ENCODE measurements around the gene FAM13A. TPM values are rescaled to one million over a fixed set of nuclear protein-coding genes. Genes with fewer than 3 reads are reported as not detected.
A peak's percentile ranks its signal among the peaks of the same experiment; 100 is the strongest.

Gene FAM13A
- total and polyA plus RNA-seq, 2 experiments from 2014 or later, result 23.3 to 43.8 TPM

DNA sequence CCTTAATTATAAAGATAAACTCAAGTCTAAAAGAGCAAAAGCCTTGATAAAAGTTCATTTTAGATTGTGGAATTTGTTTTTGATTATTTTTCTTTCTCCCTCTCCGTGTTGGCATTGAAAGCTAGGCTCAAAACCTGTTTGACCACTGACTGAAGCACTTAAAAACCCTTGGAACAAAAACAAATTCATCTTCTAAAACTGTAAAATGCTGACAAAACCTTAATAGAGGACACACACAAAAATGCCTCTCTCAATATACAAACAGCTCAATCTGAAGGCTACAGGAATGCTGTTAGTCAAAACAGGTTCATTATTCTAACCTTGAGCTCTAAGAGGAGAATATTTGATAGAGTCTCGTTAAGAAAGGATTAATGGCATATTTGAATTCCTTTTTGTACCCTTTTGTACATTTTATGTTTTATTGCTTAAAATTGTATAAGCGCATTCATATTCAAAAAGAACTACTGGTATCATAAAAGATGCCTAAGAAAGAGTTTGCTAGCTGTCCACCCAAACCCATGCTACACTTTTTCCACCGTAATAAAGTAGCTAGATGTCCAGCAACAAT, 285.0 kb downstream of the FAM13A start:
- H3K36me3 ChIP-seq, result peaks cover 32% of the 10 kb centered on the region
- H3K9me3 ChIP-seq (ENCODE audit: low read depth), result no peaks in the 10 kb centered on the region
- no peaks in the 10 kb centered on the region for H3K27me3 ChIP-seq
- no peaks in the 10 kb centered on the region for H3K4me1 ChIP-seq (ENCODE audit: low read depth)
- no peak overlapping the region for H3K4me3 ChIP-seq
- TF ChIP-seq, protein P1, sequence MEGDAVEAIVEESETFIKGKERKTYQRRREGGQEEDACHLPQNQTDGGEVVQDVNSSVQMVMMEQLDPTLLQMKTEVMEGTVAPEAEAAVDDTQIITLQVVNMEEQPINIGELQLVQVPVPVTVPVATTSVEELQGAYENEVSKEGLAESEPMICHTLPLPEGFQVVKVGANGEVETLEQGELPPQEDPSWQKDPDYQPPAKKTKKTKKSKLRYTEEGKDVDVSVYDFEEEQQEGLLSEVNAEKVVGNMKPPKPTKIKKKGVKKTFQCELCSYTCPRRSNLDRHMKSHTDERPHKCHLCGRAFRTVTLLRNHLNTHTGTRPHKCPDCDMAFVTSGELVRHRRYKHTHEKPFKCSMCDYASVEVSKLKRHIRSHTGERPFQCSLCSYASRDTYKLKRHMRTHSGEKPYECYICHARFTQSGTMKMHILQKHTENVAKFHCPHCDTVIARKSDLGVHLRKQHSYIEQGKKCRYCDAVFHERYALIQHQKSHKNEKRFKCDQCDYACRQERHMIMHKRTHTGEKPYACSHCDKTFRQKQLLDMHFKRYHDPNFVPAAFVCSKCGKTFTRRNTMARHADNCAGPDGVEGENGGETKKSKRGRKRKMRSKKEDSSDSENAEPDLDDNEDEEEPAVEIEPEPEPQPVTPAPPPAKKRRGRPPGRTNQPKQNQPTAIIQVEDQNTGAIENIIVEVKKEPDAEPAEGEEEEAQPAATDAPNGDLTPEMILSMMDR (IDR thresholded peaks at IDR 0.05; ENCODE audit: low read depth, low read length), result no peak
- H3K27ac ChIP-seq, result no peak overlapping the region
- DNase-seq (ENCODE audit: low read depth in 1 of 2, low spot score in 1 of 2), result no peak

DNA sequence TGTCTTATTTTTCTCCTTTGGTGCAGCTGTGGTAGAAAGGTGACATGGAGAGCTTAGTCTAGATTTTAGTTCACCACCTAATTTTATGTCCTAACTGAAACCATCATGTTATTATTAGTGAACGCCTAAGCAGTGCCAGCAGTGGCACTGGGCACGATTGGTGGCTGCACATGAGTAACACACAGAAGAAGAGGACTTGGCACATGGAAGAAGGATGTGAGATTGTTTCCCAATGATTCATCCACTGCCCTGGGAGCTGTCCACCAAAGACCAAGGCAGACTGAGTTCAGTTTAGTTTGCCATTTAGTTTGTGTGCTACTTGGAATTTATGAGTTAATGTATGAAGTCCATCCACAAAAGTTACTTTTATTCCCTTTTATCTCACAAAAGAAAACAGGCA, 291.3 kb downstream of the FAM13A start:
- Histone ChIP-seq H3K4me3 (no peak overlapping the region), H3K36me3 (peaks cover 32% of the 10 kb centered on the region), H3K27ac (no peak overlapping the region), H3K4me1 (ENCODE audit: low read depth) (no peaks in the 10 kb centered on the region), H3K27me3 (no peaks in the 10 kb centered on the region), H3K9me3 (ENCODE audit: low read depth) (no peaks in the 10 kb centered on the region)
- DNase-seq (ENCODE audit: low read depth in 1 of 2, low spot score in 1 of 2), result peak in 1 of 2 donors; percentile 79
- TF ChIP-seq, protein P1 (IDR thresholded peaks at IDR 0.05; ENCODE audit: low read depth, low read length), result no peak

DNA sequence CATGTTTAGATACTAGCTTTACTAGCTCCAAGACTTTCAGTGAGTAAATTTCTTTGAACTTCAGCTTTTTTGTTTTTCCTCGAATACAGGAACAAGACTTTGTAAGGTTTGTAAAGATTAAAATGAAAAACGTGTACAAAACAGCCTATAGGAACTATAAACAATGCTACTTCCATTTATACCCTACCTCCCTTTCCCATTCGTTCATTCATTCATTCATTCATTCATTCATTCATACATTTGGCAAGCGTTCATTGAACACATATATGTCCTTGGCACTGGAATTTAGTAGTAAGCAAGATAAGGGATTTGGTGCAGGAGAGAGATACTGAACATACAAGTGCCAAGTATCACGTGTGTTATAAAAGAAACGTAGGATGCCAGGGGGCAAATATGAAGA, 293.9 kb downstream of the FAM13A start:
- H3K36me3 ChIP-seq, result peaks cover 19% of the 10 kb centered on the region
- DNase-seq (ENCODE audit: low read depth in 1 of 2, low spot score in 1 of 2), result no peak
- H3K27me3 ChIP-seq, result no peaks in the 10 kb centered on the region
- no peak overlapping the region for H3K4me3 ChIP-seq
- no peak overlapping the region for H3K27ac ChIP-seq
- TF ChIP-seq, protein P1 (IDR thresholded peaks at IDR 0.05; ENCODE audit: low read depth, low read length), result no peak
- H3K4me1 ChIP-seq (ENCODE audit: low read depth), result peaks cover 18% of the 10 kb centered on the region
- H3K9me3 ChIP-seq (ENCODE audit: low read depth), result no peaks in the 10 kb centered on the region

DNA sequence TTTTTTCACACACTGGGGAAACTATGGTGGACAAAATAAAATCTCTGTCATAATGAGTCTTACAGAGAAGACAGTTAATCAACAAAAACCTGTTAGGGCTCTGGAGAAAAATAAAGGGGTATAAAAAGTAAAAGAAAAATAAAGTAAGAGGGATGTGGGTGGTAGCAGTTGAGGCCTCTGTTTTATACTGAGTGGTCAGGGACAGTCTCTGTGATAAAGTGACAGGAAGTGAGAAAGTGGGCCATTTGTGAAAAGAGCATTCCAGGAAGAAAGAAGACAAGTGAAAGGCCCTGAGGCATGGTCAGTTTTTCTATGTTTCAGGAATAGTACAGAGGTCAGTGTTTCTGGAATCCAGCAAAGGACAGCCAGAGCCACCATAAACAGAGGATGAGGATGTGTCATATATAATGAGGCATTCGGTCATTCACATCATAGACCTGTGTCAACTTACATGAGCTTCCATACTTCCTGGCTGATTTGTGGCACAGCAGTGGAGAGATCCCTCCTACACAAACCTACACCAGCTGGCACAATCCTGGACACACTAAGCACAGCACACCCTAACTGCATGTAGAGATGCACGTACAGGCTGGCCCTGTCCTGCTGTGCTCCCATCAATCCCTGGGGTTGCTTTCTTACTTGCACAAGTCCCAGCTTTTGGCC, 295.0 kb downstream of the FAM13A start:
- no peak overlapping the region for H3K4me3 ChIP-seq
- TF ChIP-seq, protein P1 (IDR thresholded peaks at IDR 0.05; ENCODE audit: low read depth, low read length), result no peak

DNA sequence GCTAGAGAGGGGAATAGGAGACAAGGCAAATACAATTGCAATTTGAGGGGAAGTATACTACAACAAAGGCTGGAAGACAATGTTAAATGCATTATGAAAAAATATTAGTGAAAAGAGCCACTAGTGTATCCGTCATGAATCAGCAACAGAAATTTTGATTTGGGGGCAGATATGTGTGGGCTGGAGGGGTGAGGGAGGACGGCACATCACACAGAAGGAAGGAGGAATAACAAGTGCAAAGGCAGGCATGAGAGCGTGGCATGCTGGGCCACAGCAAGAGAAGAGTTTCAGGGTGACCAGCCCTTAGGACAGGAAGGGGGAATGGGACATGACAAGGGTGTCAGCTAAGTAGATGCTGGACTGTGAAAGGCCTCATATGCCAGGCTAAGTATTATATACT, 295.6 kb downstream of the FAM13A start:
- Histone ChIP-seq H3K4me3 (no peak overlapping the region), H3K27me3 (no peaks in the 10 kb centered on the region), H3K4me1 (ENCODE audit: low read depth) (peaks cover 19% of the 10 kb centered on the region), H3K36me3 (peaks cover 19% of the 10 kb centered on the region), H3K27ac (no peak overlapping the region), H3K9me3 (ENCODE audit: low read depth) (no peaks in the 10 kb centered on the region)
- DNase-seq (ENCODE audit: low read depth in 1 of 2, low spot score in 1 of 2), result no peak
- TF ChIP-seq, protein P1 (IDR thresholded peaks at IDR 0.05; ENCODE audit: low read depth, low read length), result no peak

More for the DNA sequence above, 295.0 kb downstream of the FAM13A start:
- no peak for DNase-seq (ENCODE audit: low read depth in 1 of 2, low spot score in 1 of 2)
- Histone ChIP-seq H3K27ac (peak overlapping the region; percentile 55), H3K36me3 (peaks cover 18% of the 10 kb centered on the region), H3K27me3 (no peaks in the 10 kb centered on the region), H3K9me3 (ENCODE audit: low read depth) (no peaks in the 10 kb centered on the region), H3K4me1 (ENCODE audit: low read depth) (peaks cover 19% of the 10 kb centered on the region)

All from cardiac muscle cell (in vitro differentiated cells and primary cell).